Cardiac muscle cell (in vitro differentiated cells and primary cell): ENCODE data around the gene CSGALNACT2. TPM values are rescaled to one million over a fixed set of nuclear protein-coding genes. Genes with fewer than 3 reads are reported as not detected.
A peak's percentile ranks its signal among the peaks of the same experiment; 100 is the strongest.

Source experiments
- DNase-seq, 2 donors: peaks; one replicate each; pipeline versions ENCODE4 v3.0.0 to v3.0.0-alpha.2; 2010 to 2017; ENCODE audit warnings: low read depth in 1 of 2, low spot score in 1 of 2
- H3K27ac ChIP-seq: fragments of 200-600 bp; sonication (generic); 2 replicates; pipeline ENCODE4 v1.5.1; 2016
- H3K27me3 ChIP-seq: fragments of 200-600 bp; sonication (generic); 2 replicates; pipeline ENCODE4 v1.6.0; 2016; ENCODE audit warnings: control low read depth
- H3K36me3 ChIP-seq: fragments of 200-600 bp; sonication (generic); 2 replicates; pipeline ENCODE4 v1.5.1; 2016; ENCODE audit warnings: control low read depth
- H3K4me1 ChIP-seq: fragments of 200-600 bp; sonication (generic); 2 replicates; pipeline ENCODE4 v1.8.1; 2017; ENCODE audit warnings: low read depth, mild to moderate bottlenecking, mixed run types
- H3K4me3 ChIP-seq: fragments of 200-600 bp; sonication (generic); 2 replicates; pipeline ENCODE4 v1.5.1; 2016; ENCODE audit warnings: mild to moderate bottlenecking
- H3K9me3 ChIP-seq: fragments of 200-600 bp; sonication (generic); 2 replicates; pipeline ENCODE4 v1.5.1; 2017; ENCODE audit warnings: low read depth, mild to moderate bottlenecking, control low read depth
- polyA plus RNA-seq: library from polyadenylated mRNA; unstranded; fragments of >200 nt; fragmentation: Nextera tagmentation; extraction: Ambion mirVana; gene quantifications from 2 replicates; pipeline ENCODE4 v1.2.1, GENCODE V29; 2016
- total RNA-seq: library from RNA; depleted of rRNA; stranded (reverse); fragments of >200 nt; gene quantifications from 2 replicates; pipeline ENCODE4 v1.2.3, GENCODE V29; 2016
- TF ChIP-seq, protein P1 (sequence below): IDR thresholded peaks from 2 replicates; pipeline ENCODE4 v1.5.1; 2012; ENCODE audit warnings: low read depth, mild to moderate bottlenecking, low read length

The CSGALNACT2 gene
- total and polyA plus RNA-seq, 2 experiments from 2014 or later, result 8.3 to 9.9 TPM

GRCh38 chr10:43110338-43111071, 27.7 kb upstream of the CSGALNACT2 start:
- no peaks in the 10 kb centered on the region for H3K36me3 ChIP-seq
- peak in 1 of 2 donors; percentile 86 for DNase-seq
- no peaks in the 10 kb centered on the region for H3K9me3 ChIP-seq
- TF ChIP-seq, protein P1, sequence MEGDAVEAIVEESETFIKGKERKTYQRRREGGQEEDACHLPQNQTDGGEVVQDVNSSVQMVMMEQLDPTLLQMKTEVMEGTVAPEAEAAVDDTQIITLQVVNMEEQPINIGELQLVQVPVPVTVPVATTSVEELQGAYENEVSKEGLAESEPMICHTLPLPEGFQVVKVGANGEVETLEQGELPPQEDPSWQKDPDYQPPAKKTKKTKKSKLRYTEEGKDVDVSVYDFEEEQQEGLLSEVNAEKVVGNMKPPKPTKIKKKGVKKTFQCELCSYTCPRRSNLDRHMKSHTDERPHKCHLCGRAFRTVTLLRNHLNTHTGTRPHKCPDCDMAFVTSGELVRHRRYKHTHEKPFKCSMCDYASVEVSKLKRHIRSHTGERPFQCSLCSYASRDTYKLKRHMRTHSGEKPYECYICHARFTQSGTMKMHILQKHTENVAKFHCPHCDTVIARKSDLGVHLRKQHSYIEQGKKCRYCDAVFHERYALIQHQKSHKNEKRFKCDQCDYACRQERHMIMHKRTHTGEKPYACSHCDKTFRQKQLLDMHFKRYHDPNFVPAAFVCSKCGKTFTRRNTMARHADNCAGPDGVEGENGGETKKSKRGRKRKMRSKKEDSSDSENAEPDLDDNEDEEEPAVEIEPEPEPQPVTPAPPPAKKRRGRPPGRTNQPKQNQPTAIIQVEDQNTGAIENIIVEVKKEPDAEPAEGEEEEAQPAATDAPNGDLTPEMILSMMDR, result peak; percentile 10
- no peaks in the 10 kb centered on the region for H3K4me1 ChIP-seq
- no peak overlapping the region for H3K4me3 ChIP-seq
- no peaks in the 10 kb centered on the region for H3K27me3 ChIP-seq
- H3K27ac ChIP-seq, result no peak overlapping the region

- Histone ChIP-seq H3K9me3 (no peaks in the 10 kb centered on the region), H3K27ac (no peak overlapping the region), H3K4me1 (no peaks in the 10 kb centered on the region), H3K36me3 (no peaks in the 10 kb centered on the region), H3K4me3 (no peak overlapping the region), H3K27me3 (no peaks in the 10 kb centered on the region)
- DNase-seq, result no peak
- TF ChIP-seq, protein P1, result no peak
These were observed 27.1 kb upstream of the CSGALNACT2 start for GRCh38 chr10:43111101-43111500.

- no peaks in the 10 kb centered on the region for H3K9me3 ChIP-seq
- no peaks in the 10 kb centered on the region for H3K4me1 ChIP-seq
- TF ChIP-seq, protein P1, result no peak
- H3K27me3 ChIP-seq, result no peaks in the 10 kb centered on the region
- no peak overlapping the region for H3K4me3 ChIP-seq
- no peaks in the 10 kb centered on the region for H3K36me3 ChIP-seq
- no peak overlapping the region for H3K27ac ChIP-seq
- DNase-seq, result no peak
These were observed 26.2 kb upstream of the CSGALNACT2 start for GRCh38 chr10:43111921-43112607.

DNA sequence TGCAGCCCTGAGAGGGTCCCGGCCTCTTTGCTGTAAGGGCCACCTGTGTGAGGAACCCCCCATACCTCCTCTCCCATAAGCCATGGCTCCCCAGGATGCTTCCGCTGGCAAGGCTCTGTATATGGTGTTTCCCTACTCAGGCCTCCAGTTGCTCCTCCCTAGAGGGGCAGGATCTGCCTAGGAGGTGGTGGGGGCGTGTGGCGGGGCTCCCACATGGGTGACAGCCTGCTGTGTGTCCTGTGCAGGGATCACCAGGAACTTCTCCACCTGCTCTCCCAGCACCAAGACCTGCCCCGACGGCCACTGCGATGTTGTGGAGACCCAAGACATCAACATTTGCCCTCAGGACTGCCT, 25.7 kb upstream of the CSGALNACT2 start:
- no peaks in the 10 kb centered on the region for H3K36me3 ChIP-seq
- no peak for DNase-seq
- H3K4me1 ChIP-seq, result no peaks in the 10 kb centered on the region
- TF ChIP-seq, protein P1, result no peak
- no peaks in the 10 kb centered on the region for H3K9me3 ChIP-seq
- H3K27me3 ChIP-seq, result no peaks in the 10 kb centered on the region
- no peak overlapping the region for H3K4me3 ChIP-seq
- no peak overlapping the region for H3K27ac ChIP-seq

DNA sequence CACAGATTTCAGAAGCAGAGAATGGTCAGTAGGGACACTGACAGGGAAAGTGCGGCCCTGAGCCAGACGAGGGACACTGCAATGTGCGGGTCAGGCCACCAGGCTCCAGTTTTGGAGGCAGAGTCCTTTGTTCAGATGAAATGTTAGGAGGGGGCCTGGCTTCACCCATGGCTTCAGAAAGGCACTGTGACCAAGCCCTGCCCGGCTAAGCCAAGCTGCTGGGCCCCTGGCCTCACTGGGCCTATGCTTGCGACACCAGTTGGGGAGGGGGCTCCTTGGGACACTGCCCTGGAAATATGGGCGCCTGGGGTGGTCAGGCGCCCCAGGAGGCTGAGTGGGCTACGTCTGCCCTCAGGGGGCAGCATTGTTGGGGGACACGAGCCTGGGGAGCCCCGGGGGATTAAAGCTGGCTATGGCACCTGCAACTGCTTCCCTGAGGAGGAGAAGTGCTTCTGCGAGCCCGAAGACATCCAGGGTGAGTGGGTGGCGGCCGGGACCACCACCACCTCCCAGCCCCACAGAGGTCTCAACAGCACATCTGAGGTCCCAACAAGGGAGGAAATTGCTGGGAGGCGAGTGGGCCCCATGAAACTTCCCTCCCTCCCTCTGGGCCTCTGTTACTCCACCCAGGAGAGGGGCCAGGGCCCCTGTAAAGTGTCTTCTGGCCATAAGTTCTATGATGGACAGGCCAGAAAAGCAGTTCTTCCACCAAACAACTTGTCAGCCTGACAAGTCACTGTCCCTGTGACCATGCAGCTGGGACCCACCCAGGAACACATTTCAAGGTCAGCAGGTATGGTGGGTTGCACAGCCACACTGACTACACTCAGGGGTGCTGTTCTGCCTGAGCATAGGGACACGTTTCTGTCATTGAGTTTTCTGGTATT, 24.8 kb upstream of the CSGALNACT2 start:
- TF ChIP-seq, protein P1, result no peak
- Histone ChIP-seq H3K36me3 (no peaks in the 10 kb centered on the region), H3K27me3 (no peaks in the 10 kb centered on the region), H3K4me1 (no peaks in the 10 kb centered on the region), H3K27ac (no peak overlapping the region), H3K4me3 (no peak overlapping the region), H3K9me3 (no peaks in the 10 kb centered on the region)
- no peak for DNase-seq
